Measurements from ENCODE around the gene C2CD4B.

Gene C2CD4B

DNA sequence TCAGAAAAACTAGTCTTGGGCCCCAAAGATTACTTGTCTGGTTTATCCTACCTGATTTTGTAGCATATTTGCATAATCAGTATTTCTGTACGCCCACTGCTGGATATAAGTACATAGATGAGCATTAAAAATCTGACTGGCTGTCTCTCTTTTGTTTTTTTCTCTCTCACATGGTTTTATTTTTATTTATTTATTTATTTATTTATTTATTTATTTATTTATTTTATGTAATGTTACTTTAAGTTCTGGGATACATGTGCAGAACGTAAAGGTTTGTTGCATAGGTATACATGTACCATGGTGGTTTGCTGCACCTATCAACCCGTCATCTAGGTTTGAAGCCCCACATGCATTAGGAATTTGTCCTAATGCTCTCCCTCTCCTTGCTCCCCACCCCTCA, 31.9 kb downstream of the C2CD4B start (continued):
- no peak for TF ChIP-seq ZNF658 (tag by site-specific recombination; IDR thresholded peaks at IDR 0.05)
- TF ChIP-seq ZNF837 (tag by site-specific recombination; IDR thresholded peaks at IDR 0.05), result no peak
- TF ChIP-seq ZNF416 (tag by site-specific recombination; IDR thresholded peaks at IDR 0.05), result no peak
- no peak for TF ChIP-seq ZNF707 (tag by site-specific recombination; IDR thresholded peaks at IDR 0.05)
- TF ChIP-seq PRDM10 (tag by site-specific recombination; IDR thresholded peaks at IDR 0.05), result no peak
- TF ChIP-seq PATZ1 (tag by site-specific recombination; IDR thresholded peaks at IDR 0.05), result no peak
- no peak for TF ChIP-seq ZNF792 (tag by site-specific recombination; IDR thresholded peaks at IDR 0.05)
- peak; percentile 75 for TF ChIP-seq ZNF426 (tag by site-specific recombination; IDR thresholded peaks at IDR 0.05)
- no peak for TF ChIP-seq ELK4 (IDR thresholded peaks at IDR 0.05; ENCODE audit: borderline replicate concordance, low read depth, low read length)
- TF ChIP-seq, protein P1, sequence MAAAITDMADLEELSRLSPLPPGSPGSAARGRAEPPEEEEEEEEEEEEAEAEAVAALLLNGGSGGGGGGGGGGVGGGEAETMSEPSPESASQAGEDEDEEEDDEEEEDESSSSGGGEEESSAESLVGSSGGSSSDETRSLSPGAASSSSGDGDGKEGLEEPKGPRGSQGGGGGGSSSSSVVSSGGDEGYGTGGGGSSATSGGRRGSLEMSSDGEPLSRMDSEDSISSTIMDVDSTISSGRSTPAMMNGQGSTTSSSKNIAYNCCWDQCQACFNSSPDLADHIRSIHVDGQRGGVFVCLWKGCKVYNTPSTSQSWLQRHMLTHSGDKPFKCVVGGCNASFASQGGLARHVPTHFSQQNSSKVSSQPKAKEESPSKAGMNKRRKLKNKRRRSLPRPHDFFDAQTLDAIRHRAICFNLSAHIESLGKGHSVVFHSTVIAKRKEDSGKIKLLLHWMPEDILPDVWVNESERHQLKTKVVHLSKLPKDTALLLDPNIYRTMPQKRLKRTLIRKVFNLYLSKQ (tag by site-specific recombination; IDR thresholded peaks at IDR 0.05; ENCODE audit: borderline replicate concordance), result no peak
- no peak for TF ChIP-seq ZNF274 (IDR thresholded peaks at IDR 0.05; ENCODE audit: low read length)
- no peak for TF ChIP-seq ZNF274 (tag by site-specific recombination; IDR thresholded peaks at IDR 0.05; ENCODE audit: borderline replicate concordance)
- TF ChIP-seq GLIS2 (tag by site-specific recombination; IDR thresholded peaks at IDR 0.05), result no peak
- no peak for TF ChIP-seq EGR2 (tag by site-specific recombination; IDR thresholded peaks at IDR 0.05; ENCODE audit: low read depth)
- TF ChIP-seq SETDB1 (IDR thresholded peaks at IDR 0.05; ENCODE audit: insufficient read length, low read length), result no peak
- TF ChIP-seq ZNF670 (tag by site-specific recombination; IDR thresholded peaks at IDR 0.05; ENCODE audit: low read depth), result no peak
- no peak for TF ChIP-seq ZNF146 (tag by site-specific recombination; IDR thresholded peaks at IDR 0.05)
- TF ChIP-seq ZNF423 (tag by site-specific recombination; IDR thresholded peaks at IDR 0.05), result no peak
- no peak for TF ChIP-seq ZNF510 (tag by site-specific recombination; IDR thresholded peaks at IDR 0.05; ENCODE audit: insufficient replicate concordance)
- TF ChIP-seq ZNF488 (tag by site-specific recombination; IDR thresholded peaks at IDR 0.05), result no peak
- TF ChIP-seq ZNF776 (tag by site-specific recombination; IDR thresholded peaks at IDR 0.05; ENCODE audit: borderline replicate concordance), result no peak
- no peak for TF ChIP-seq ZNF501 (tag by site-specific recombination; IDR thresholded peaks at IDR 0.05)
- no peak for TF ChIP-seq YY1 (tag by site-specific recombination; IDR thresholded peaks at IDR 0.05)

Data from HEK293 (cell line).